Parathyroid adenoma (tissue), 2 donors: Measurements from ENCODE around the gene PIWIL4.
"Not testable (repeated sequence)": the region's sequence is repeated elsewhere in the genome, so short reads cannot be mapped to it uniquely, and the experiment has no call there.

ENCODE experiments used
- H2AFZ ChIP-seq: fragments of 300-600 bp; sonication (generic); one replicate; pipeline ENCODE4 v1.7.0; 2017; ENCODE audit warnings: antibody characterized with exemption, mild to moderate bottlenecking
- H3K27ac ChIP-seq: fragments of 300-600 bp; sonication (generic); one replicate; pipeline ENCODE4 v1.7.0; 2017
- H3K27me3 ChIP-seq: fragments of 300-600 bp; sonication (generic); one replicate; pipeline ENCODE4 v1.7.0; 2017; ENCODE audit warnings: low read length; ENCODE audit not compliant: control insufficient read depth, insufficient read depth
- H3K36me3 ChIP-seq: fragments of 300-600 bp; sonication (generic); one replicate; pipeline ENCODE4 v1.7.0; 2017; ENCODE audit warnings: low read length; ENCODE audit not compliant: control insufficient read depth, insufficient read depth
- H3K4me1 ChIP-seq: fragments of 300-600 bp; sonication (generic); one replicate; pipeline ENCODE4 v1.7.0; 2017; ENCODE audit warnings: control low read depth
- H3K4me2 ChIP-seq: fragments of 300-600 bp; sonication (generic); one replicate; pipeline ENCODE4 v1.7.0; 2017; ENCODE audit warnings: low read length
- H3K4me3 ChIP-seq: fragments of 300-600 bp; sonication (generic); one replicate; pipeline ENCODE4 v1.7.0; 2017; ENCODE audit warnings: low read depth, low read length
- H3K79me2 ChIP-seq: fragments of 300-600 bp; sonication (generic); one replicate; pipeline ENCODE4 v1.7.0; 2017; ENCODE audit warnings: control low read depth
- H3K9ac ChIP-seq: fragments of 300-600 bp; sonication (generic); one replicate; pipeline ENCODE4 v1.7.0; 2017; ENCODE audit warnings: mild to moderate bottlenecking
- H3K9me3 ChIP-seq: fragments of 300-600 bp; sonication (generic); one replicate; pipeline ENCODE4 v1.7.0; 2017; ENCODE audit warnings: low read length; ENCODE audit not compliant: control insufficient read depth
- CTCF ChIP-seq: fragments of 300-600 bp; sonication (generic); IDR thresholded peaks from one replicate; pipeline ENCODE4 v1.7.0; 2017; ENCODE audit warnings: antibody characterized with exemption, mild to moderate bottlenecking
- donor health status: primary hyperparathyroidism.

The PIWIL4 gene

GRCh38 chr11:94546162-94546470 is 21.1 kb upstream of the PIWIL4 start:
- Histone ChIP-seq H3K4me1 (no peaks in the 10 kb centered on the region), H3K79me2 (no peaks in the 10 kb centered on the region), H3K36me3 (no peaks in the 10 kb centered on the region), H3K4me3 (no peak overlapping the region), H3K27me3 (no peaks in the 10 kb centered on the region), H3K9me3 (no peaks in the 10 kb centered on the region), H3K9ac (no peak overlapping the region), H3K27ac (no peak overlapping the region), H3K4me2 (no peak overlapping the region), H2AFZ (no peak overlapping the region)
- TF ChIP-seq CTCF, result no peak

DNA sequence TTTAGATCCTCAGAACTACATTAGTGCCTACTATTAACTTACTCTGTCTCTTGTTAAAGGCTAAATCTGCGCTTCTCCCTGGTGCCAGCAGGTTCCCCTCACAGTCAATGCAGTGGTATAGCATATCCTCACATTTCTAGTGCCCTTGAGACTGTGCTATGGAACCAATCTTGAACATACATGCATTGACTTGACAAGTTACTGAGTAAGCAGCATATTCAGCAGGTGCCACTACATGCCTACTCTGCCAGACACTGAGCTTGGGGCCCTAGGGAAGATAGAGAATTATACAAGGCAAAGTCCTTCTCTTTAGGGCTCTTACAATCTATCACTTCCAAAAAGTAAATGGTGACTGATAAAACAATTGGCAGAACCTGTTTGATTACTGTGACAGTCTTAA is 20.3 kb upstream of the PIWIL4 start:
- no peak overlapping the region for H3K9ac ChIP-seq
- no peak overlapping the region for H3K4me3 ChIP-seq
- H2AFZ ChIP-seq, result no peak overlapping the region
- H3K9me3 ChIP-seq, result no peaks in the 10 kb centered on the region
- no peaks in the 10 kb centered on the region for H3K27me3 ChIP-seq
- H3K4me2 ChIP-seq, result no peak overlapping the region
- H3K79me2 ChIP-seq, result no peaks in the 10 kb centered on the region
- TF ChIP-seq CTCF, result no peak
- H3K4me1 ChIP-seq, result no peaks in the 10 kb centered on the region
- no peak overlapping the region for H3K27ac ChIP-seq
- no peaks in the 10 kb centered on the region for H3K36me3 ChIP-seq

DNA sequence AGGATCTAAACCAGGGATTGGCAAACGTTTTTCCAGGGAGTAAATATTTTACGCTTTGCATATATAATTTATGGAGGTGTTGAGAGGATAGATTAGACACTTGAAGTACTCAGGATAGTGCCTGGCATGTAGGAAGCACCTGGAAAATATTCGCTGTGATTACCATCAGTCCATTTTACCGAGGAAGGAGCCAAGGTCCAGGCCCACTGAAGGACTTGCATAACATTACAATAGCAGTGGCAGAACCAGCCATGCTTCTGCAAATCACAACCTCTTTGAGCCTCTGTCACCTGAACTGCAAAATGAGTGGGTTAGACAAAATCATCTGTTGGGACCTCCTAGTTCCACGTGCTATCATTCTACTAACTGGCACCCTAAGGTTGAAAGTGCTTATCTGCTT is 18.0 kb upstream of the PIWIL4 start:
- Histone ChIP-seq H3K27me3 (no peaks in the 10 kb centered on the region), H3K27ac (no peak overlapping the region), H3K9ac (no peak overlapping the region), H3K36me3 (no peaks in the 10 kb centered on the region), H3K4me1 (no peaks in the 10 kb centered on the region), H3K79me2 (no peaks in the 10 kb centered on the region), H2AFZ (no peak overlapping the region), H3K9me3 (no peaks in the 10 kb centered on the region), H3K4me3 (no peak overlapping the region), H3K4me2 (no peak overlapping the region)
- TF ChIP-seq CTCF, result no peak

DNA sequence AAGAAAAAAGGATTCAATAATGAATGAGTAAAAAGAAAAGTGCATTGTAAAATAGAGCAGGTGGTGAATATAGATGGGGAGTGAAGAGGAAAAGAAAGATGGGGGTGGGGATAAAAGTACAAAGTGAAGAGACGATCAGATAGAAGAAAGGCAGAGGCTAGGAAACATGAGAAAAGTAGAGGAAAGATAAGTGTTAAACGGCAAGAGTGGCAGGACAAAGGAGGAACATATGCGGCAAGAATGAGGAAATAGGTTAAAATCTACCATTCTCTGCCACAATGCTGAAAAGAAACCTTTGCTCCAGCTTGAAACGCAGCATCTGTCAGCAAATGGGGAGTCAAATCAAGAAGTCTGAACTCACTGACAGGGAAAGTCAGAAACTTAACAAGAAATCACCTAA is 16.7 kb upstream of the PIWIL4 start:
- no peak for TF ChIP-seq CTCF
- H3K9ac ChIP-seq, result no peak overlapping the region
- no peaks in the 10 kb centered on the region for H3K9me3 ChIP-seq
- H3K36me3 ChIP-seq, result no peaks in the 10 kb centered on the region
- no peak overlapping the region for H2AFZ ChIP-seq
- no peak overlapping the region for H3K4me3 ChIP-seq
- H3K79me2 ChIP-seq, result no peaks in the 10 kb centered on the region
- H3K4me2 ChIP-seq, result no peak overlapping the region
- H3K4me1 ChIP-seq, result no peaks in the 10 kb centered on the region
- H3K27ac ChIP-seq, result no peak overlapping the region
- no peaks in the 10 kb centered on the region for H3K27me3 ChIP-seq

GRCh38 chr11:94553938-94554337 is 13.2 kb upstream of the PIWIL4 start:
- Histone ChIP-seq H2AFZ (no peak overlapping the region), H3K4me2 (no peak overlapping the region), H3K4me1 (no peaks in the 10 kb centered on the region)

GRCh38 chr11:94555752-94556329 is 11.3 kb upstream of the PIWIL4 start:
- H3K4me2 ChIP-seq, H3K27ac ChIP-seq, H3K27me3 ChIP-seq, H3K9me3 ChIP-seq, H2AFZ ChIP-seq, H3K79me2 ChIP-seq, H3K36me3 ChIP-seq, H3K9ac ChIP-seq, H3K4me3 ChIP-seq, H3K4me1 ChIP-seq: not testable (repeated sequence)

More at GRCh38 chr11:94553938-94554337, 13.2 kb upstream of the PIWIL4 start:
- Histone ChIP-seq H3K4me3 (no peak overlapping the region), H3K27ac (no peak overlapping the region), H3K9ac (no peak overlapping the region), H3K9me3 (no peaks in the 10 kb centered on the region), H3K79me2 (no peaks in the 10 kb centered on the region), H3K36me3 (no peaks in the 10 kb centered on the region), H3K27me3 (no peaks in the 10 kb centered on the region)
- no peak for TF ChIP-seq CTCF
